Subcutaneous preadipocyte (primary cell): ENCODE measurements around the gene KY. TPM values are rescaled to one million over a fixed set of nuclear protein-coding genes. Genes with fewer than 3 reads are reported as not detected.

Experiments used
- total RNA-seq: library from RNA; depleted of rRNA; stranded (reverse); fragments of >200 nt; gene quantifications from 2 replicates; pipeline ENCODE4 v1.2.3, GENCODE V29; 2012

KY gene
- total RNA-seq: 0.73 and 1.2 TPM in 2 replicates

GRCh38 chr3:134650431-134651346 lies at the start of gene KY:
TSS of gene KY (minus strand) at chr3:134651022. CDS start at chr3:134650960, 62 bp downstream.

Other genes with a start within 250 kb of the KY start
- 50.0 and 62.1 TPM in 2 replicates for gene ANAPC13, start 165.0 kb downstream of the KY start, total RNA-seq
- 7.3 and 11.9 TPM in 2 replicates for gene CEP63, start 165.0 kb downstream of the KY start, total RNA-seq
- gene EPHB1, start 144.2 kb upstream of the KY start, total RNA-seq: 0.20 and 0.73 TPM in 2 replicates